Uterus (tissue), 4 donors: ENCODE results near the gene ZFYVE28. TPM values are rescaled to one million over a fixed set of nuclear protein-coding genes. Genes with fewer than 3 reads are reported as not detected.

ENCODE experiments used
- DNase-seq, 2 donors: peaks; one replicate each; pipeline ENCODE4 v3.0.0-alpha.2; 2019 to 2020
- H3K27ac ChIP-seq, 2 donors: fragments of 200-600 bp; sonication (generic); 1 replicate in 1 of 2; 2 replicates in 1 of 2; pipeline ENCODE4 v1.5.1; 2016 to 2018
- H3K27me3 ChIP-seq, 2 donors: fragments of 200-600 bp; sonication (generic); one replicate each; pipeline ENCODE4 v1.5.1; 2018 to 2019; ENCODE audit warnings: control low read depth in 1 of 2
- H3K36me3 ChIP-seq, 2 donors: fragments of 200-600 bp; sonication (generic); one replicate each; pipeline ENCODE4 v1.5.1; 2019; ENCODE audit warnings: control low read depth in 1 of 2
- H3K4me1 ChIP-seq, 2 donors: fragments of 200-600 bp; sonication (generic); one replicate each; pipeline ENCODE4 v1.5.1; 2018 to 2019; ENCODE audit warnings: control low read depth in 1 of 2
- H3K4me3 ChIP-seq, 2 donors: fragments of 200-600 bp; sonication (generic); 1 replicate in 1 of 2; 2 replicates in 1 of 2; pipeline ENCODE4 v1.5.1; 2018 to 2019; ENCODE audit warnings: mild to moderate bottlenecking in 1 of 2
- H3K9me3 ChIP-seq, 2 donors: fragments of 200-600 bp; sonication (generic); one replicate each; pipeline ENCODE4 v1.5.1; 2019; ENCODE audit warnings: control low read depth in 1 of 2
- CTCF ChIP-seq, 4 experiments: fragments of 200-600 bp in 2 of 4; fragments of 450-650 bp in 2 of 4; sonication (generic) in 2 of 4; IDR thresholded peaks; one replicate each; pipeline ENCODE4 v1.5.1; 2016 to 2019; ENCODE audit warnings: antibody characterized with exemption in 4 of 4, mild to moderate bottlenecking in 2 of 4, moderate library complexity in 1 of 4
- POLR2A ChIP-seq, 2 donors: fragments of 450-650 bp; IDR thresholded peaks; one replicate each; pipeline ENCODE4 v1.6.1; 2016; ENCODE audit warnings: antibody characterized with exemption in 2 of 2, mild to moderate bottlenecking in 1 of 2, moderate library complexity in 1 of 2
- intact Hi-C: fragments of 100-400 bp; cut with DNase I; formaldehyde crosslinking; loops from one replicate; pipeline ENCODE4 v1.15.1; 2023; ENCODE audit warnings: low total_unique reads
- total RNA-seq, 4 donors: library from RNA; depleted of rRNA in 3 of 4; stranded (reverse); fragments of >200 nt in 3 of 4; gene quantifications; one replicate each; pipeline versions ENCODE4 v1.1.0 to v1.2.4, GENCODE V29; 2014 to 2023
- donor health status: DM: yes; HTN: yes; CAD: no.

ZFYVE28 gene
- total RNA-seq, 4 donors from 2014 or later, result 5.4 to 16.7 (median 13.4) TPM

- no peak for DNase-seq
These were observed 99.6 kb downstream of the ZFYVE28 start for GRCh38 chr4:2318885-2319284.

DNA sequence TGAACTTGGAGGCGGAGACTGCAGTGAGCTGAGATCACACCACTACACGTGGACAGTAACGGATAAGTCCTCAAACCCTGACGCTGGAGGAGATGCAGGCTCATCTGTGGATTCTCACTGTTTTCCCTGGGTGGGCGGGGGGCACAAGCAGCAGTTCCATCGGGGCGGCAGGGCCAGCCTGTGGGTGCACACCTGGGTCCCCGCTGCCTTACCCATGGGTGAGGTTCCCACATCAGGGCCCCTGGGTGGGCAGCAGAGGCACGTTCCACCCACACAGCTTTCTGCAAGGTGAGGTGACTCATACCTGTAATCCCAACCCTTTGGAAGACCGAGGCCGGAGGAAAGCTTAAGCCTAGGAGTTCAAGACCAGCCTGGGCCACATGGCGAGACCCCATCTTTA, 100.0 kb downstream of the ZFYVE28 start:
- TF ChIP-seq POLR2A (IDR thresholded peaks at IDR 0.05) (no peak), CTCF (IDR thresholded peaks at IDR 0.05) (no peak)
- Histone ChIP-seq H3K27ac (no peak overlapping the region), H3K36me3 (no peaks in the 10 kb centered on the region), H3K9me3 (no peaks in the 10 kb centered on the region), H3K27me3 (no peaks in the 10 kb centered on the region), H3K4me3 (no peak overlapping the region), H3K4me1 (no peaks in the 10 kb centered on the region)
- intact Hi-C loops, result no loop called here
- no peak for DNase-seq

More at GRCh38 chr4:2318885-2319284, 99.6 kb downstream of the ZFYVE28 start:
- Histone ChIP-seq H3K9me3 (no peaks in the 10 kb centered on the region), H3K4me1 (no peaks in the 10 kb centered on the region), H3K4me3 (no peak overlapping the region), H3K27me3 (no peaks in the 10 kb centered on the region), H3K36me3 (no peaks in the 10 kb centered on the region), H3K27ac (no peak overlapping the region)
- no peak for TF ChIP-seq POLR2A (IDR thresholded peaks at IDR 0.05)
- TF ChIP-seq CTCF (IDR thresholded peaks at IDR 0.05), result no peak
- intact Hi-C loops, result no loop called here

- Histone ChIP-seq H3K27me3 (no peaks in the 10 kb centered on the region), H3K4me3 (no peak overlapping the region), H3K36me3 (no peaks in the 10 kb centered on the region), H3K9me3 (peaks cover 0 to 9% of the 10 kb centered on the region in 2 donors), H3K27ac (no peak overlapping the region), H3K4me1 (no peaks in the 10 kb centered on the region)
- intact Hi-C loops, result no loop called here
- DNase-seq, result no peak
- no peak for TF ChIP-seq CTCF (IDR thresholded peaks at IDR 0.05)
- TF ChIP-seq POLR2A (IDR thresholded peaks at IDR 0.05), result no peak
These were observed 105.1 kb downstream of the ZFYVE28 start for GRCh38 chr4:2313366-2313765.

DNA sequence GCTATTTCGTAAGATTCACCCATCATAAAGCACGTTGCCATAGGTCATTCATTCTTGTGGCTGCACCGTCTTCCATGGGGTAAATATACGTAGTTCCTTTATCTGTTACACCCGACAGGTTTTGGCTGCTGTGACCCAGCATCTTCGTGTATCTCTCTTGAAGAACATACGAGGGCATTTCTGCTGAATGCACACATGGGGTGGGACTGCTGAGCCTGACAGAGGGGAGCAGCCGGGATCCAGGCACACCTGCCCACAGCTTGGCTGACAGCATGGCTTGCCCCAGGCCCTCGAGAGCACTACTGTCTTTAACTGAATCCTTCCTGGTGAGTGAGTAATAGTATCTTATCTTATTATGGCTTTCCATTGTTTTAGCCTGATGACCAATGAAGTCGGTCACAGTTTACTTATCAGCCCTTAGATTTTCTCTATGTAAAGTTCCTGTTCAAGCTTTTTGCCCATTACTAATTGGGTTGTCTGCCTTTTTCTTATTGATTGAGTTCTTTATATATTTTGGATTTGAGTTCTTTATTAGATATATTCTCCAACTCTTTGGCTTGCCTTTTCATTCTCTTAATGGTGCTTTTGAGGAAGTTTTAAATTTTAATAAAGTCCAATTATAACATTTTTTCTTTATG, 111.6 kb downstream of the ZFYVE28 start:
- intact Hi-C loops, result no loop called here
- H3K27me3 ChIP-seq, result no peaks in the 10 kb centered on the region
- no peak overlapping the region for H3K4me3 ChIP-seq
- TF ChIP-seq CTCF (IDR thresholded peaks at IDR 0.05), result no peak
- no peak for TF ChIP-seq POLR2A (IDR thresholded peaks at IDR 0.05)
- H3K27ac ChIP-seq, result no peak overlapping the region
- H3K9me3 ChIP-seq, result peaks cover 0 to 9% of the 10 kb centered on the region in 2 donors
- H3K4me1 ChIP-seq, result no peaks in the 10 kb centered on the region
- no peaks in the 10 kb centered on the region for H3K36me3 ChIP-seq
- DNase-seq, result no peak

GRCh38 chr4:2305766-2306501, 112.5 kb downstream of the ZFYVE28 start:
- intact Hi-C loops, result no loop called here
- TF ChIP-seq CTCF (IDR thresholded peaks at IDR 0.05), result no peak
- no peak for TF ChIP-seq POLR2A (IDR thresholded peaks at IDR 0.05)
- no peaks in the 10 kb centered on the region for H3K36me3 ChIP-seq

More at GRCh38 chr4:2305766-2306501, 112.5 kb downstream of the ZFYVE28 start:
- no peak for DNase-seq
- H3K9me3 ChIP-seq, result peaks cover 0 to 6% of the 10 kb centered on the region in 2 donors
- no peaks in the 10 kb centered on the region for H3K27me3 ChIP-seq
- no peak overlapping the region for H3K27ac ChIP-seq
- H3K4me3 ChIP-seq, result no peak overlapping the region
- no peaks in the 10 kb centered on the region for H3K4me1 ChIP-seq
